ENCODE data around the gene FYN.

DNA sequence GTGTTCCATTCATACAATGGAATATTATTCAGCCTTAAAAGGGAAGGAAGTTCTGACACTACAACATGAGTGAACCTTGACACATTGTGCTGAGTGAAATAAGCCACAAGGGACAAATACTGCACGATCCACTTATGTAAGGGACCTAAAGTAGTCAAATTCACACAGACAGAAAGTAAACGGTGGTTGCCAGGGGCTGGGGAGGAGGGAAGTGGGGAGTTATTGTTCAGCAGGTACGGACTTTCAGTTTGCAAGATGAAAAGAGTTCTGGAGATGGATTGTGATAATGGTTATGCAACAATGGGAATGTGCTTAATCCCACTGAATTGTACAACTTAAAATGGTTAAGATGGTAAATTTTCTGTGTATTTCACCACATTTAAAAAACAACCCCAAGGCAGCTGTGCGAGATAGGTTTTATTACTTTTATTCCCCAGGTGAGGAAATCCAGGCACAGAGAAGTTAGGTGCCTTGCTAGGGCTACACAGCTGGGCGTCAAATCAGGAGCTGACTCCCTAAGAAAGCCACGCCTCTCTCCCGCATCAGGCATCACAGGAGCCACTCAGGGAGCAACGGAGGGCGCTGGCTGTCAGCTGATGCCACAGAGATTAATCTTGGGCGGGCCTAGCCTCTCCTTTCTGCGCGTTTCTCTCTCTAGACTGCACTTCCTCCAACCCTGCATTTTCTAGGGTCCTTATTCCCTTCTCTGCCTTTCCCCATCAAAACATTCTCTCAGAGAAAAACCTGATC, 258.2 kb downstream of the FYN start:
- TF ChIP-seq CTCF (IDR thresholded peaks at IDR 0.05) (no peak), POLR2A (IDR thresholded peaks at IDR 0.05) (no peak)
